ENCODE measurements around the gene NRF1. TPM values are rescaled to one million over a fixed set of nuclear protein-coding genes. Genes with fewer than 3 reads are reported as not detected.

Gene NRF1
- total RNA-seq, 1 experiment from 2014 or later, result 25.9 TPM

GRCh38 chr7:129597672-129598071, 13.8 kb upstream of the NRF1 start:
- Histone ChIP-seq H4K20me1 (ENCODE audit: insufficient read depth) (no peaks in the 10 kb centered on the region), H3K4me3 (replicated peaks in 1 of 2; ENCODE audit: low read depth in 1 of 2, low read length in 2 of 2) (no peak overlapping the region), H3K9ac (ENCODE audit: low read length) (no peak overlapping the region), H3K27me3 (ENCODE audit: insufficient read depth, low read length) (no peaks in the 10 kb centered on the region), H3K4me1 (ENCODE audit: control insufficient read depth in 1 of 2, insufficient read depth in 2 of 2, low read length in 2 of 2) (peaks cover 9 to 21% of the 10 kb centered on the region in 2 experiments), H3K4me2 (ENCODE audit: low read length) (no peak overlapping the region), H3K79me2 (ENCODE audit: insufficient read depth, low read length) (no peaks in the 10 kb centered on the region), H3K36me3 (ENCODE audit: control insufficient read depth in 1 of 2, insufficient read depth in 2 of 2, low read length in 2 of 2) (no peaks in the 10 kb centered on the region), H3K9me2 (ENCODE audit: insufficient read depth) (no peaks in the 10 kb centered on the region), H3K9me3 (ENCODE audit: control insufficient read depth in 1 of 2, insufficient read depth in 1 of 2, low read depth in 1 of 2, low read length in 2 of 2) (no peaks in the 10 kb centered on the region), H2AFZ (ENCODE audit: low read depth, low read length, poor library complexity, severe bottlenecking) (no peak overlapping the region), H3K27ac (ENCODE audit: low read depth, low read length) (no peak overlapping the region)
- no peak for ATAC-seq
- RAD21 ChIA-PET (ENCODE audit: low non-redundant PET in 1 of 2, low total read pairs in 2 of 2, uncharacterized antibody in 2 of 2, unreplicated experiment in 2 of 2), result no interaction called here
- POLR2A ChIA-PET, result no interaction called here
- intact Hi-C loops (cut with micrococcal nuclease), result no loop called here
- CTCF ChIA-PET, result interaction anchor here (2.8 kb wide), 1 partner anchor 10 kb away, joined by 10 read pairs; no protein-coding TSS in a partner anchor
- DNase-seq (ENCODE audit: low read depth, low spot score), result no peak
- BruUV-seq (replicated peaks), result no TSS peak
- no peak for TF ChIP-seq EZH2 (IDR thresholded peaks at IDR 0.05)
- no peak for TF ChIP-seq REST (IDR thresholded peaks at IDR 0.05; ENCODE audit: low read depth)
- TF ChIP-seq JUND (IDR thresholded peaks at IDR 0.05), result no peak
- TF ChIP-seq POLR2AphosphoS5 (IDR thresholded peaks at IDR 0.05; ENCODE audit: low read depth, low read length), result no peak
- TF ChIP-seq FOSL1 (IDR thresholded peaks at IDR 0.05; ENCODE audit: low read depth), result no peak
- TF ChIP-seq SP1 (IDR thresholded peaks at IDR 0.05; ENCODE audit: low read depth), result no peak
- TF ChIP-seq TCF7L2 (IDR thresholded peaks at IDR 0.05; ENCODE audit: borderline replicate concordance, extremely low read depth, insufficient read depth, insufficient read length), result no peak
- no peak for TF ChIP-seq CTCF (IDR thresholded peaks at IDR 0.05 in 2 of 3, conservative IDR thresholded peaks at IDR 0.05 in 1 of 3; ENCODE audit: borderline replicate concordance in 1 of 3, insufficient read depth in 1 of 3, low read depth in 2 of 3, low read length in 2 of 3)
- no peak for TF ChIP-seq ATF3 (IDR thresholded peaks at IDR 0.05)
- no peak for TF ChIP-seq MAX (IDR thresholded peaks at IDR 0.05)
